HCT116 (cell line): Measurements from ENCODE around the gene CGNL1.

Experiments
- ATF3 ChIP-seq: IDR thresholded peaks from 2 replicates; pipeline ENCODE4 v1.6.1; 2012
- CTCF ChIP-seq, 3 experiments: fragments of 200-600 bp in 1 of 3; sonication (generic) in 1 of 3; IDR thresholded peaks in 2 of 3; conservative IDR thresholded peaks in 1 of 3; 2 replicates each; pipeline ENCODE4 v1.5.1; 2012 to 2017; ENCODE audit warnings: low read depth in 2 of 3, low read length in 2 of 3, antibody characterized with exemption in 1 of 3, borderline replicate concordance in 1 of 3, control low read depth in 1 of 3, mild to moderate bottlenecking in 1 of 3, mixed read lengths in 1 of 3, mixed run types in 1 of 3, moderate library complexity in 1 of 3; ENCODE audit not compliant: insufficient read depth in 1 of 3
- ELF1 ChIP-seq: IDR thresholded peaks from 2 replicates; pipeline ENCODE4 v1.6.1; 2012; ENCODE audit warnings: low read depth, borderline replicate concordance
- EZH2 ChIP-seq: fragments of 200-600 bp; sonication (generic); IDR thresholded peaks from 2 replicates; pipeline ENCODE4 v1.6.1; 2017; ENCODE audit warnings: antibody characterized with exemption, mixed run types
- EZH2phosphoT487 ChIP-seq: fragments of 200-600 bp; IDR thresholded peaks from 2 replicates; pipeline ENCODE4 v1.6.1; 2018; ENCODE audit warnings: antibody characterized with exemption, borderline replicate concordance
- POLR2A ChIP-seq: IDR thresholded peaks from 2 replicates; pipeline ENCODE4 v1.7.0; 2011; ENCODE audit warnings: borderline replicate concordance; ENCODE audit not compliant: insufficient read depth, insufficient read length; ENCODE audit errors: extremely low read depth
- POLR2AphosphoS5 ChIP-seq: IDR thresholded peaks from 2 replicates; pipeline ENCODE4 v1.6.1; 2011; ENCODE audit warnings: mild to moderate bottlenecking, low read depth, low read length, moderate library complexity
- RAD21 ChIP-seq: IDR thresholded peaks from 2 replicates; pipeline ENCODE4 v1.6.1; 2012; ENCODE audit warnings: low read depth, mild to moderate bottlenecking

GRCh38 chr15:57562196-57562769 is 186.0 kb downstream of the CGNL1 start:
- no peak for TF ChIP-seq RAD21
- TF ChIP-seq CTCF (IDR thresholded peaks at IDR 0.05 in 2 of 3, conservative IDR thresholded peaks at IDR 0.05 in 1 of 3; ENCODE audit: borderline replicate concordance in 1 of 3, insufficient read depth in 1 of 3, low read depth in 2 of 3, low read length in 2 of 3): no peak
- TF ChIP-seq EZH2: no peak
- TF ChIP-seq POLR2A: no peak
- TF ChIP-seq EZH2phosphoT487: no peak
- no peak for TF ChIP-seq ELF1
- no peak for TF ChIP-seq POLR2AphosphoS5
- TF ChIP-seq ATF3: no peak
